GM21526 (cell line): ENCODE results near the gene PRMT9.

Experiments used
- ATAC-seq: cut with Tn5 transposase; IDR thresholded peaks from one replicate; pipeline ENCODE4 v1.9.1; 2021; ENCODE audit warnings: moderate library complexity; ENCODE audit not compliant: unreplicated experiment, low FRiP score

The PRMT9 gene

DNA sequence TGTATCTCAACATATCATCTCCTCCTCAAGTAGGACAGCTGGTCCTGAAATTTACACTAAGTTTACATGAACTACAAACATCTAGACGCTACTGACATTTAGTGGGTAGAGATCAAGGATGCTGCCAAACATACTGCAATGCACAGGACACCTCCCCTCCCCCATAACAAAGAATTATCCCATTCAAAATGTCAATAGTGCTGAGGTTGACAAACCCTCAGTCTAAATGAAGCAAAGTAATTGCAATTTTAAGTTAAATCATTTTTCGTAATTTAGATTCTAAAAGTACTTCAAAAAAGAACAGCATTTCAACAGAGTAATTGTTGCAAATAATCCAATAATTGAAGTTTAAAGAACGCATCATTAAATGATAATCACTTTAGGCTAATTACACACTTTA lies 1.2 kb downstream of the PRMT9 start:
- no peak for ATAC-seq

- no peak for ATAC-seq
Measured at GRCh38 chr4:147678796-147679549, 5.0 kb downstream of the PRMT9 start.

- no peak for ATAC-seq
Measured at GRCh38 chr4:147678106-147678505, 5.9 kb downstream of the PRMT9 start.

GRCh38 chr4:147674496-147674895 lies 9.5 kb downstream of the PRMT9 start:
- no peak for ATAC-seq

- ATAC-seq, result no peak
Measured at GRCh38 chr4:147674073-147674472, 9.9 kb downstream of the PRMT9 start.

DNA sequence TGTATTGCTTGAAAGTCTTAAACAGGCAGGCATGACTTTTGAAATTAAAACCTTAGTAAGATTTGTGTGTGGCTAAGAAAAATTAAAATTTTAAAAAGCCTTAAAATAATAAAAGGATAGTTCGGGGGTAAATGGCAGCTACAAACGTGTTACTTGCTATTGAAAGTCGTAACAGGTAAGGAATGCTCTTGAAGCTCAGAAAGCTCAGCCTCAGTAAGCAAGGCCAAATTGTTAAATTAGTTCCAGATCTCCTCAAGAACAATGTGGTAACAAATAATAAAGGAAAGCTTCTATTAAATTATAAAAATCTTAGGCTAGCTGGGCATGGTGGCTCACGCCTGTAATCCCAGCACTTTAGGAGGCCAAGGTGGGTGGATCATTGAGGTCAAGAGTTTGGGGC lies 25.5 kb downstream of the PRMT9 start:
- ATAC-seq, result no peak

DNA sequence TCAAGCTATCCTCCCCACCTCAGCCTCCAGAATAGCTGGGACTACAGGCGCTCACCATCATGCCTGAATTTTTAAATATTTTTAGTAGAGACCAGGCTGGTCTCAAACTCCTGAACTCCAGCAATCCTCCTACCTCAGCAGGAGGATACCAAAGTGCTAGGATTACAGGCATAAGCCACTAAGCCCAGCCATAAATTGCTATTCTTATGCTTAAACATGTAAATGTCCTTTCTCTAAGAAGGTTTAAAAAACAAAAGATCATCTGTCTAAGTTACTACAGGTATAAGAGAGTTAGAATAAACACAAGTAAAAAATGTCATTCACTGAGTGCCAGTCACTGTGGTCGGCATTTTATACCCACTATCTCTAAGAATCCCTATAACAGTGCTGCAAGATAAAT lies 28.3 kb downstream of the PRMT9 start:
- no peak for ATAC-seq

- no peak for ATAC-seq
Measured at GRCh38 chr4:147651563-147651962, 32.4 kb downstream of the PRMT9 start.

DNA sequence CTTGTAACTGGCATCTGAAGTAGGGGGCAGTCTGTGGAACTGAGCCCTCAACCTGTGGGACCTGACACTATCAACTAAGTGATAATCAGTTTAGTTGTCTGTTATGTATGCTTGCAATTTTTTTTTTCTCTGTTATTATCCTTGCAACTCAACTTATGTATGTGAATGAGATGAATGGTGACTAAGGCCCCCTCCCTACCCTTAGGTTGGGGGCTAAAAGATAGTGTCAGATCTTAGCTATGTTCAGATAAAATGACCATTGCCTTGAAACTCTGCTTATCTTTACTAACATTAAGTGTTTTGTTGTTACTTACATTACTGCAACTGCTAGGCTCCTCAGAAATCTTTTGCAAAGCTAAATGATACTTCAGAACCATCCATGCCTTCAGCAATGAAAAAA lies 35.3 kb downstream of the PRMT9 start:
- no peak for ATAC-seq

DNA sequence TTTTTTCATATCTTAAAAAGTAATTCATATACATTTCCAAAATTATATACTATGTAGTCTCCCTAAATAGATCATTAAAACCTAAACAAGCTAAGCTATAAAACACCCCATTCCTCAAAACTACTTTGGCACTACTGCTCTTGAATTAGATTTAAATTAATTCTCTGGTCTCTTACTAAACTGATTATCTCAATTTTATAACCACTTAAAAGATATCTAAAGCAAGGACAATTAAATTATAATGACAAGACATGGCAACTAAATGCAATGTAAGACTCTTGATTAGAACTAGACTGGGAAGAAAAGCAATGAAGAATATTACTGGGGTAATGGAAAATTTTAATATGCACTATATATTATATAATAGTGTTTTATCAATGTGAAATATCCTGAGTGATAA lies 38.9 kb downstream of the PRMT9 start:
- ATAC-seq, result no peak

DNA sequence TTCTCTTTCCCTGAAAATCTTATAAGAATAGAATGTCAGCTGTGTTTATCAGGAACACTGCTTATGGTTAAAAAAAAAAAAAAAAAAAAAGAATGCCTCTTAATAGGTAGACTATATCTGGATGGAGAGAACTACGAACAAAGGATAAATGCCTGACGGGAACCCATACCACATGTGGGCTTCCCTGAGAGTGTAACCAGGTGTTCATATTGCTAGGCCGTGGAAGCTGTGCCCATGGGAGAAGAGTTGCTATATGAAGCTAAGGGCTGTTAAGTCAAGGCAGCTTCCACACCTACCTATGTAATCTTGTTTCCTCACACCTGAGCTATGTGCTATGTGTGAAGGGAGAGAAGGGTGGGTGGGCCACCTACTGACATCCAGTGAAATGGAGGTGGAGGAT lies 39.5 kb downstream of the PRMT9 start:
- no peak for ATAC-seq

- ATAC-seq, result no peak
Measured at GRCh38 chr4:147643616-147644015, 40.3 kb downstream of the PRMT9 start.

DNA sequence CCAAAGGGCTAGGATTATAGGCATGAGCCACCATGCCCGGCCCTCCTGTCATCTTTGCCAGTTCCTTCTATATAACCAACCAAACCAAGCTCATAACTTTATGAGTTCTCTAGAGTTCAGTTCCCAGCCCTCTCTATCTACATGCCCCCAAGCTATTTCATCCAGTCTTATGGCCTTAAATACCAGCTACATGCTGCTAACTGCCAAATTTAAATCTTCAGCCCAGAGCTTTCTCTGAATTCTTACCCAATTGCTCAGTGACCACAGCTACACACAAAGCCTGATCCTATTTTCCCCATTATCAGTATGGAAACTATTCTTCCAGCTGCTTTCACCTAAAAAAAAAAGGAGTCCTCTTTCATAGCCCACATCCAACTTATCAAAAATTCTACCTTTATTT lies 43.6 kb downstream of the PRMT9 start:
- no peak for ATAC-seq

DNA sequence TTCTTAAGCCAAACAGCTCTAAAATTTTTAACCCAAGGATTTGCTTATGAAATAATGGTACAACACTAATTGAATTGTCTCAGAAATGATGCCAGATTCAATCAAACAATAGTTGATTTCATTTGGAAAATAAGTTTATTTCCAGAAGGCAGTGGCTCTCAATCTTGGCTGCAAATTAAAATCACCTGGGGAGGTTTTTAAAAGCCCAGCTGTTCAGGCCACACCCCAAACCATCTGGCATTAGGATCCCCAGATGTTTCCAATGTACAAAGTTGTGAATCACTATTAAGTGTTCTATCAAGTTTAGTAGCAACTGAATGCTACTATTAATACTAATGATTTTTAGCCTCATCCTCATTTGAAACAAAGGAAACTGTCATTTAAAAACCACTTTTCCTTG lies 44.6 kb downstream of the PRMT9 start:
- no peak for ATAC-seq

DNA sequence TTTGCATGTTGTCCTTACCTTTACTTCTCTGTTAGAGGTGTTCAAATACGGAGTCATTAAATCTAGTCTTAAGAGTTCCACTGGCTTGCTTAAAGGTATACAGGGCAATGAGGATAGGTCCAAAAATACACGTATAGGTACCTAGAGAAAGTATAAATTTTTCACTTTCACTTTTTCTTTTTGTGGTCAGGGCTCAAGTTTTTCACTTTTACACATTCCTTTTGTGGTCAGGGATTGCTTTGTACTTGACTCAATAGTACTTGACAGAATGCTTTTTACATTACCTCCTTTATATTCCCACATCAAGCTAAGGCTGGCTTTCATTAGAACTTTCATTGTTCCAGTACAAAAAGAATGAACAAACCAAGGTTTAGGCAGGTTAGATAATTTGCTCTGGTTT lies 45.0 kb downstream of the PRMT9 start:
- ATAC-seq, result peak; percentile 56

DNA sequence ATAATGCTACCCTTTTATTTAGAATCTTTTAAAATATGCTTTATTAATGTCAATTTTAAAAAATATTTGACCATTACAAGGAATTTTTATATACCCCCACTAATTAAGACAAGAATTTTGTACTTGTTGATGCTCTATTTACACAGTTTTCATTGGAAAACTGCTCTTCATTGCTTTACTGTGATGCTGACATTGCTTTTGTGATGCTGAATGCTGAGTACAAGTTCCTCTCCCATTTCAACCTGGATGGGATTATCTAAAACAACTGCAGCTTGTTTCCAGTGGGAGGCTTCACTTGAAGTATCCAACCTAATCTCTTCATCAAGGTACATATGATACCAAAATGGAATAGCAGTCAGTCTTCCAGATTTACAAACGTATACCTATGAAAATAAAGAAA lies 45.6 kb downstream of the PRMT9 start:
- no peak for ATAC-seq

DNA sequence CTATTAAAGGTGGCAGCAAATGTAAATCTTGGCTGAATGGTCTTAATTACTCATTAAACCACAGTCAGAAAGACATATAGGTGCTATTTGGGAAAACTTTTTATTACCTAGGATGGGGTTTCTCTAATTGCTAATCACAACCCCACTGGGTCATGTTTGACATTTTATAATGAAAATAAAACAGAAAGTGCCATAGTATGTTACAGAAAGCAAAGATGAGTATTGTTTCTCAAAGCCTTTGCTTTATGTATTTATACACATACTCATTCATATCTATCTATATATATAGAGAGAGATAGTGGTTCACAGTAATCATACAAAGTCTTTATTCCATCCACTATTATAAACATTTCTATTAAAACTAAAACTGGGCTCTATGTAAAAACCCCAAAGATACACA lies 48.6 kb downstream of the PRMT9 start:
- no peak for ATAC-seq

- no peak for ATAC-seq
Measured at GRCh38 chr4:147633643-147634042, 50.3 kb downstream of the PRMT9 start.

DNA sequence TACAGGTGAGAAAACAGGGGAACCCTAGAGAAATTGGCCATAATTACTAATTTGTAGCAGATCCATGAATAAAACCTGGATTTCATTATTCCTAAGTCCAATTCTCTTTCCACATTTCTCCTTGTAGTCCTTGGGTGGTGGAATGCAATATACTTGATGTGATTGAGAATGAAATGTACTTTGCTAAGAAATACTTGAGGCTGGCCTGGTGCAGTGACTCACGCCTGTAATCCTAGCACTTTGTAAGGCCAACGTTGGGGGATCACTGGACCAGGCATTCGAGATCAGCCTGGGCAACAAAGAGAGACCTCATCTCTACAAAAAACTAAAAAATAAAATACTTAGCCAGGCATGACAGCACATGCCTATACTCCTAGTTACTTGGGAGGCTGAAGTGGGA lies 50.9 kb downstream of the PRMT9 start:
- ATAC-seq, result no peak

GRCh38 chr4:147629783-147630730 lies 53.9 kb downstream of the PRMT9 start:
- ATAC-seq, result no peak

DNA sequence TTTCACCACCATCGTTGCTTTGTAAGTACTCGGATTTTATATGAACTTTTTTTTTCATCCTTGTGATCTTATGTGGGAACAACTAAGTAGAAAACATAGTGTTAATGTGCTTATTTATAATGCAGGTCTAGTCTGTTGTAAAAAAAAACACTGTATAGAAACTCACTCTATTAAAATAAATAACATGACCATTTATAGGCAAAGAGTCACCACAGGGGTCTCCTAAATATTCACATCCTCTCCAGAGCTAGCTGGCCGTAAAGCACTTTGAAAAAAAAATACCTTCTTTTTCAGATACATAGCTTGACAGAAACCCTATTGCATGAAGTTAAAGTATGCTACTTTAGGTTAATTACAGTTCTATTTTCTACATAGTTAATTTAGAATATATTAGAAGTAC lies 55.5 kb downstream of the PRMT9 start:
- no peak for ATAC-seq

- no peak for ATAC-seq
Measured at GRCh38 chr4:147626903-147627302, 57.1 kb downstream of the PRMT9 start.
